OCI-LY7 (cell line): Measurements from ENCODE around the gene FOS. TPM values are rescaled to one million over a fixed set of nuclear protein-coding genes. Genes with fewer than 3 reads are reported as not detected.

ENCODE experiments used
- BruUV-seq: library from RNA; stranded (reverse); fragments of 400-500 nt; replicated peaks from 2 replicates; lab custom pipeline; 2021; lab: Mats Ljungman, UMichigan
- CTCF ChIA-PET: fragments of 300-600 bp; sonication (Branson Sonifier 250); formaldehyde crosslinking; loops from one replicate; lab custom pipeline; 2022; ENCODE audit warnings: antibody characterized with exemption; ENCODE audit not compliant: unreplicated experiment; lab: Charles Lee
- POLR2A ChIA-PET: fragments of 300-600 bp; sonication (Branson Sonifier 250); formaldehyde crosslinking; loops from one replicate; lab custom pipeline; 2022; ENCODE audit warnings: antibody characterized with exemption; lab: Charles Lee
- DNase-seq: peaks from one replicate; pipeline ENCODE4 v3.0.0-alpha.2; 2015; ENCODE audit warnings: low spot score
- H2AFZ ChIP-seq: fragments of 200-600 bp; sonication (generic), shearing (Covaris generic); 2 replicates; pipeline ENCODE4 v1.6.1; 2014; ENCODE audit warnings: mild to moderate bottlenecking, antibody characterized with exemption, low read length, moderate library complexity
- H3K27ac ChIP-seq: fragments of 200-600 bp; sonication (generic); 2 replicates; pipeline ENCODE4 v1.5.1; 2014; ENCODE audit warnings: mixed run types, low read depth, mild to moderate bottlenecking, moderate library complexity, low read length, inconsistent platforms; ENCODE audit not compliant: poor library complexity, severe bottlenecking
- H3K36me3 ChIP-seq: fragments of 200-600 bp; sonication (generic); 2 replicates; pipeline ENCODE4 v1.6.1; 2014; ENCODE audit warnings: mild to moderate bottlenecking, antibody characterized with exemption, low read length, moderate library complexity, mixed read lengths; ENCODE audit not compliant: insufficient read depth
- H3K4me1 ChIP-seq: fragments of 200-600 bp; sonication (generic); 2 replicates; pipeline ENCODE4 v1.5.1; 2014; ENCODE audit warnings: mild to moderate bottlenecking, low read length; ENCODE audit not compliant: insufficient read depth, poor library complexity, severe bottlenecking
- H3K4me2 ChIP-seq: fragments of 200-600 bp; sonication (generic); 2 replicates; pipeline ENCODE4 v1.6.1; 2014; ENCODE audit warnings: mild to moderate bottlenecking, low read length
- H3K4me3 ChIP-seq: fragments of 200-600 bp; sonication (generic); 2 replicates; pipeline ENCODE4 v1.5.1; 2014; ENCODE audit warnings: mild to moderate bottlenecking, low read depth, low read length; ENCODE audit not compliant: poor library complexity, severe bottlenecking
- H3K79me2 ChIP-seq: fragments of 200-600 bp; sonication (generic); 2 replicates; pipeline ENCODE4 v1.6.1; 2016; ENCODE audit warnings: low read depth, mild to moderate bottlenecking, low read length, moderate library complexity, mixed read lengths; ENCODE audit not compliant: insufficient read depth
- H3K9me2 ChIP-seq: fragments of 200-600 bp; sonication (generic); 2 replicates; pipeline ENCODE4 v1.6.1; 2016; ENCODE audit warnings: mild to moderate bottlenecking, low read length, mixed read lengths; ENCODE audit not compliant: insufficient read depth
- H3K9me3 ChIP-seq: fragments of 200-600 bp; sonication (generic); 2 replicates; pipeline ENCODE4 v1.6.1; 2014; ENCODE audit warnings: mild to moderate bottlenecking, mixed run types, low read length, mixed read lengths
- H4K20me1 ChIP-seq: fragments of 200-600 bp; sonication (generic); 2 replicates; pipeline ENCODE4 v1.6.1; 2014; ENCODE audit warnings: mild to moderate bottlenecking, antibody characterized with exemption, low read length, moderate library complexity, mixed read lengths; ENCODE audit not compliant: insufficient read depth
- CTCF ChIP-seq: fragments of 200-600 bp; sonication (generic); conservative IDR thresholded peaks from 2 replicates; pipeline ENCODE4 v1.5.1; 2014; ENCODE audit warnings: mild to moderate bottlenecking, antibody characterized with exemption, low read length, moderate library complexity, mixed read lengths
- EZH2phosphoT487 ChIP-seq: fragments of 200-600 bp; sonication (generic); IDR thresholded peaks from 2 replicates; pipeline ENCODE4 v1.6.1; 2018; ENCODE audit warnings: low read depth, borderline replicate concordance, mild to moderate bottlenecking, mixed run types, antibody characterized with exemption, low read length, moderate library complexity, mixed read lengths
- intact Hi-C: fragments of 100-400 bp; cut with micrococcal nuclease; formaldehyde crosslinking; loops from one replicate; pipeline ENCODE4 v1.10.0; 2022; ENCODE audit not compliant: unreplicated experiment
- total RNA-seq, 2 experiments: library from RNA; depleted of rRNA in 1 of 2; stranded (reverse); fragments of >200 nt in 1 of 2; shearing (Covaris generic) in 1 of 2; gene quantifications; 2 replicates each; pipeline ENCODE4 v1.2.3, GENCODE V29; 2014 to 2022

The FOS gene
- total RNA-seq, 2 experiments from 2014 or later, result 3.3 to 16.9 TPM

DNA sequence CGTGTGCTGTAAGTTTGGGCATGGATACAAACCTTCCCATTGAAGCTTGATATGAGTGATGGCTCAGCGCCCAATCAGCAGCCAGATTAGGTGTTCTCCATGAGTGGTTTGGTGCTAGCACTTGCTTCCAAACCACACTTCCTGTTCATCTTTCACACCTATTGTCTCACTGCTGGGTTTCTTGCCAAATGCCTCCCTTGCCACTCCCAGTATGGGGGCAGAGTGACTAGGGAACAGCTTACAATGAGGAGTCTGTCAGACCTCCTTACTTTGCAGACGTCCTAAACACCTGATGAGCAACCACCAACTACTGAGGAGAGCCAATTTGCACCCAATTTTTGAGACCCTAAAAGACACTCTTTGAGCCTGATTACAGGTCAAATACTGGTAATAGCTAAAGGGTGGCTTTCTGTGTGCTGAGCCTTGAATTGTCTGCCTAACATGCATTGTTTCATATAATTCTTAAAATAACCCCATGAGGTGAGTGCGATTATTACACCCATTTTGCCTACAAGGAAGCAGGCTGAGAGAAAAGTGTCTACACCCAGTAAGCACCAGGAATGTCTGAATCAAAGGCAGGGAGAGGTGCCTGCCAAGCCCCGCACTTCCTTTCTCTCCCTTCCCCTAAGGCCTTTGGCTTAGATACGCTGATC, 48.4 kb upstream of the FOS start:
- Histone ChIP-seq H3K79me2 (no peaks in the 10 kb centered on the region), H3K4me1 (peaks cover 51% of the 10 kb centered on the region), H3K9me3 (no peaks in the 10 kb centered on the region), H3K4me2 (peak overlapping the region; percentile 54), H3K9me2 (no peaks in the 10 kb centered on the region), H4K20me1 (no peaks in the 10 kb centered on the region), H3K36me3 (no peaks in the 10 kb centered on the region), H2AFZ (peak overlapping the region; percentile 90), H3K27ac (peak overlapping the region; percentile 58), H3K4me3 (peak overlapping the region; percentile 5)
- intact Hi-C loops, result loop anchor here (2.0 to 5.0 kb wide), 3 partner anchors 19 to 98 kb away; no protein-coding TSS in a partner anchor
- ChIA-PET CTCF (no interaction called here), POLR2A (interaction anchor here (0.6 to 1.3 kb wide), 6 partner anchors 8 to 53 kb away, joined by 3 to 4 read pairs (median 3); no protein-coding TSS in a partner anchor)
- peak; percentile 66; the same call in 1 of the 2 replicates for TF ChIP-seq CTCF
- TF ChIP-seq EZH2phosphoT487, result no peak
- BruUV-seq, result no TSS peak
- DNase-seq, result peak; percentile 72

- CTCF ChIA-PET, result no interaction called here
- TF ChIP-seq CTCF (no peak), EZH2phosphoT487 (no peak)
- Histone ChIP-seq H4K20me1 (no peaks in the 10 kb centered on the region), H3K4me1 (peaks cover 51% of the 10 kb centered on the region), H3K4me2 (no peak overlapping the region), H3K27ac (no peak overlapping the region), H3K79me2 (no peaks in the 10 kb centered on the region), H3K4me3 (no peak overlapping the region), H3K36me3 (no peaks in the 10 kb centered on the region), H3K9me3 (no peaks in the 10 kb centered on the region), H3K9me2 (no peaks in the 10 kb centered on the region), H2AFZ (no peak overlapping the region)
- DNase-seq, result no peak
- intact Hi-C loops, result loop anchor here (2.0 to 5.0 kb wide), 3 partner anchors 17 to 99 kb away; no protein-coding TSS in a partner anchor
- POLR2A ChIA-PET, result interaction anchor here (1.2 kb wide), 1 partner anchor 12 kb away, joined by 3 read pairs; no protein-coding TSS in a partner anchor
- BruUV-seq, result no TSS peak
Measured at GRCh38 chr14:75231320-75231719, 47.3 kb upstream of the FOS start.

- Histone ChIP-seq H2AFZ (peak overlapping the region; percentile 35), H3K4me2 (no peak overlapping the region), H3K36me3 (no peaks in the 10 kb centered on the region), H3K9me2 (no peaks in the 10 kb centered on the region), H3K27ac (no peak overlapping the region), H3K4me3 (no peak overlapping the region), H4K20me1 (no peaks in the 10 kb centered on the region), H3K4me1 (peaks cover 55% of the 10 kb centered on the region), H3K79me2 (no peaks in the 10 kb centered on the region), H3K9me3 (no peaks in the 10 kb centered on the region)
- ChIA-PET POLR2A (interaction anchor here (0.6 to 1.2 kb wide), 2 partner anchors 13 to 44 kb away, joined by 3 read pairs; no protein-coding TSS in a partner anchor), CTCF (no interaction called here)
- TF ChIP-seq CTCF, result no peak
- intact Hi-C loops, result loop anchor here (5.0 kb wide), 1 partner anchor 100 kb away; no protein-coding TSS in a partner anchor
- BruUV-seq, result no TSS peak
- DNase-seq, result no peak
Measured at GRCh38 chr14:75232191-75232590, 46.4 kb upstream of the FOS start.
